Mesenchymal stem cell (in vitro differentiated cells and primary cell): ENCODE results near the gene IZUMO4.
"Not testable (repeated sequence)": the region's sequence is repeated elsewhere in the genome, so short reads cannot be mapped to it uniquely, and the experiment has no call there.

ENCODE experiments used
- DNase-seq: peaks from one replicate; pipeline ENCODE4 v3.0.0-alpha.2; 2013
- H2AFZ ChIP-seq: one replicate; pipeline ENCODE4 v1.6.1; 2013; ENCODE audit warnings: low read depth, mild to moderate bottlenecking, control low read depth, inconsistent platforms, low read length, moderate library complexity
- H2AK5ac ChIP-seq: 2 replicates; pipeline ENCODE4 v1.6.1; 2013; ENCODE audit warnings: low read length, moderate library complexity, mild to moderate bottlenecking, inconsistent platforms; ENCODE audit not compliant: severe bottlenecking
- H2BK120ac ChIP-seq: one replicate; pipeline ENCODE4 v1.6.1; 2013; ENCODE audit warnings: low read depth, mild to moderate bottlenecking, inconsistent platforms, low read length, moderate library complexity
- H2BK12ac ChIP-seq, 2 experiments: one replicate each; pipeline ENCODE4 v1.6.1; 2013; ENCODE audit warnings: inconsistent platforms in 2 of 2, low read length in 2 of 2, mild to moderate bottlenecking in 2 of 2, moderate library complexity in 2 of 2, control low read depth in 1 of 2
- H2BK15ac ChIP-seq: one replicate; pipeline ENCODE4 v1.6.1; 2013; ENCODE audit warnings: mild to moderate bottlenecking, low read depth, inconsistent platforms; ENCODE audit not compliant: poor library complexity, severe bottlenecking
- H2BK5ac ChIP-seq: 2 replicates; pipeline ENCODE4 v1.6.1; 2013; ENCODE audit warnings: low read depth, mild to moderate bottlenecking, low read length, control low read depth, inconsistent platforms; ENCODE audit not compliant: poor library complexity, severe bottlenecking
- H3K14ac ChIP-seq, 2 experiments: one replicate each; pipeline ENCODE4 v1.6.1; 2013; ENCODE audit warnings: inconsistent platforms in 2 of 2, low read length in 2 of 2, control low read depth in 1 of 2, mild to moderate bottlenecking in 1 of 2, moderate library complexity in 1 of 2
- H3K18ac ChIP-seq, 2 experiments: one replicate each; pipeline ENCODE4 v1.6.1; 2013; ENCODE audit warnings: inconsistent platforms in 2 of 2, low read length in 2 of 2, control low read depth in 1 of 2, low read depth in 1 of 2, mild to moderate bottlenecking in 1 of 2
- H3K23ac ChIP-seq, 2 experiments: one replicate each; pipeline ENCODE4 v1.6.1; 2013; ENCODE audit warnings: inconsistent platforms in 2 of 2, low read length in 2 of 2, mild to moderate bottlenecking in 2 of 2, moderate library complexity in 2 of 2, control low read depth in 1 of 2
- H3K27ac ChIP-seq: 2 replicates; pipeline ENCODE4 v1.5.1; 2013; ENCODE audit warnings: mild to moderate bottlenecking, moderate library complexity, low read length, control low read depth, inconsistent platforms; ENCODE audit not compliant: poor library complexity, severe bottlenecking
- H3K27me3 ChIP-seq, 2 experiments: 2 replicates each; pipeline versions ENCODE4 v1.6.1 to v1.7.0; 2013; ENCODE audit warnings: low read length in 2 of 2, mild to moderate bottlenecking in 2 of 2, moderate library complexity in 2 of 2, control low read depth in 1 of 2, inconsistent platforms in 1 of 2; ENCODE audit not compliant: control insufficient read depth in 1 of 2, insufficient read depth in 1 of 2
- H3K36me3 ChIP-seq, 2 experiments: 2 replicates each; pipeline versions ENCODE4 v1.6.1 to v1.7.0; 2013; ENCODE audit warnings: low read length in 2 of 2, control low read depth in 1 of 2, inconsistent platforms in 1 of 2, low read depth in 1 of 2, mild to moderate bottlenecking in 1 of 2; ENCODE audit not compliant: insufficient read depth in 2 of 2, control insufficient read depth in 1 of 2
- H3K4ac ChIP-seq, 2 experiments: one replicate each; pipeline ENCODE4 v1.6.1; 2013; ENCODE audit warnings: inconsistent platforms in 2 of 2, low read length in 2 of 2, mild to moderate bottlenecking in 2 of 2, moderate library complexity in 2 of 2, control low read depth in 1 of 2, low read depth in 1 of 2
- H3K4me1 ChIP-seq: 2 replicates; pipeline ENCODE4 v1.6.1; 2013; ENCODE audit warnings: low read depth, low read length, control low read depth; ENCODE audit not compliant: control insufficient read depth, insufficient read depth
- H3K4me2 ChIP-seq: 2 replicates; pipeline ENCODE4 v1.6.1; 2013; ENCODE audit warnings: low read length, mild to moderate bottlenecking, inconsistent platforms; ENCODE audit not compliant: poor library complexity, severe bottlenecking
- H3K4me3 ChIP-seq, 2 experiments: 2 replicates each; pipeline versions ENCODE4 v1.5.1 to v1.7.0; 2013; ENCODE audit warnings: low read length in 2 of 2, mild to moderate bottlenecking in 2 of 2, control low read depth in 1 of 2, low read depth in 1 of 2; ENCODE audit not compliant: insufficient read depth in 1 of 2
- H3K79me1 ChIP-seq: replicated peaks from 2 replicates; pipeline ENCODE4 v1.6.1; 2013; ENCODE audit warnings: mild to moderate bottlenecking, control low read depth, low read length, inconsistent platforms; ENCODE audit not compliant: poor library complexity, severe bottlenecking
- H3K9ac ChIP-seq: 2 replicates; pipeline ENCODE4 v1.7.0; 2013; ENCODE audit warnings: mild to moderate bottlenecking, low read length, moderate library complexity
- H3K9me3 ChIP-seq: 2 replicates; pipeline ENCODE4 v1.7.0; 2013; ENCODE audit warnings: mild to moderate bottlenecking, low read length; ENCODE audit not compliant: control insufficient read depth
- H4K8ac ChIP-seq: one replicate; pipeline ENCODE4 v1.6.1; 2013; ENCODE audit warnings: inconsistent platforms, mild to moderate bottlenecking, low read length, moderate library complexity
- H4K91ac ChIP-seq: one replicate; pipeline ENCODE4 v1.6.1; 2013; ENCODE audit warnings: mild to moderate bottlenecking, low read length, inconsistent platforms
- WGBS: methylation state at CpG from one replicate; pipeline ENCODE4 v1.1.7; 2013; ENCODE audit warnings: mixed read lengths; 5-methylcytosine and 5-hydroxymethylcytosine counted together

The IZUMO4 gene

DNA sequence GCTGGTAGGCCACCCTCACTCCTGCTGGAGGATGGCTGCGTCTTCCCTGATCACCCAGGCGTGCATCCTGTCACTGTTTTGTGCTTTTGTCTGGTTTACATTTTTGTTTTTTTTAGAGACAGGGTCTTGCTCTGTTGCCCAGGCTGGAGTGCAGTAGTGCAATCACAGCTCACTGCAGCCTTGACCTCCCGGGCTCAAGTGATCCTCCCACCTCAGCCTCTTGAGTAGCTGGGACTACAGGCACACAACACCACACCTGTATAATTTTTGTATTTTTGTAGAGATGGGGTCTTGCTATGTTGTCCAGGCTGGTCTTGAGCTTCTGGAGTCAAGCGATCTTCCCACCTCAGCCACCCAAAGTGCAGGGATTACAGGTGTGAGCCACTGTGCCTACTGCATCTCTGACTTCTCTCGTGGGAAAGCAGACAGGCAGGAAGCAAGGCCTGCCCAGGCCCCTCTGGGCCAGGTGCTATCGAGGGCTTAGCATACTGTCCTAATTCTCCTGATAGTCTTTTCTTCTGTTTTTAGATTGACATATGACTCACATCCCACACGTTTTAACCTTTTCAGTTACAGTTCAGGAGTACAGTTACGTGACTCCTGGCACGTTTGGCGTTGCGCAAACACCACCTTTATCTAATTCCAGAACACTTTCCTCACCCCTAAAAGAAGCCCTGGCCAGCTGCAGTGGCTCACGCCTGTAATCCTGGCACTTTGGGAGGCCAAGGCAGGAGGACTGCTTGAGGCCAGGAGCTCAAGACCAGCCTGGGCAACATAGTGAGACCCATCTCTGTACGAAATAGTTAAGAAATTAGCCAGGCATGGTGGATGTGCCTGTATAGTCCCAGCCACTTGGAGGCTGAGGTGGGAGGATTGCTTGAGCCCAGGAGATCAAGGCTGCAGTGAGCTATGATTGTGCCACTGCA is 9.8 kb upstream of the IZUMO4 start:
- peak overlapping the region; percentile 61 for H2AK5ac ChIP-seq
- WGBS = 81% methylated on average over 12 of the region's 13 CpGs

DNA sequence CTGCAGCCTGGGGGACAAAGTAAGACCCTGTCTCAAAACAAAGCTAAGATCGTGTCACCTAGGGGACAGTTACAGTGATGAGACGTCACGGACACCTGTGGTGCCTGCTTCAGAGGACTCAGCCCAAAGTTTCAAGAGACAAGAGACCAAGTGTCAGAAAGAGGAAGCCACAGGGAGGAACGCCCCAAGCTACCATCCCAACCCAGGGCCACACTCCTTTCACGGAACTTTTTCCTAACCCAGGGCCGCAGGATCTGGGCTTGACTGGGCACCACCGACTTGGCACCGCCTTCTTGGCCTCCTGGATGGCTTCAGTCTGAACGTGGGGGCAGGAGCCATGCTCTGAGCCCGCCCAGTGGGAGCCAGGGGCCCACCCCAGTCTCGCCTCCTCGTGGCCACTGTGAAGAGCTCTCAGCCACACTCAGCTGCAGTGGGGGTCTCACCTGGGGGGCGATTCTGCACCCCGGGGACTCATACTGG is 9.1 kb upstream of the IZUMO4 start:
- Histone ChIP-seq H3K18ac (no peak overlapping the region), H2BK12ac (no peak overlapping the region), H3K27me3 (no peaks in the 10 kb centered on the region), H4K8ac (no peak overlapping the region), H2BK5ac (no peak overlapping the region), H3K4me3 (no peak overlapping the region), H3K4me1 (peaks cover 47% of the 10 kb centered on the region), H2AFZ (no peak overlapping the region), H3K27ac (no peak overlapping the region), H2BK15ac (no peak overlapping the region), H3K9me3 (no peaks in the 10 kb centered on the region), H3K36me3 (peaks cover 20 to 31% of the 10 kb centered on the region in 2 experiments), H3K9ac (no peak overlapping the region), H2AK5ac (no peak overlapping the region), H3K79me1 (peaks cover 19% of the 10 kb centered on the region), H3K14ac (no peak overlapping the region), H3K4ac (no peak overlapping the region), H3K23ac (no peak overlapping the region), H2BK120ac (no peak overlapping the region), H4K91ac (no peak overlapping the region), H3K4me2 (no peak overlapping the region)
- DNase-seq = no peak
- WGBS = 96% methylated on average over 14 of the region's 14 CpGs

More for the DNA sequence above, 9.8 kb upstream of the IZUMO4 start:
- H3K27me3 ChIP-seq, H3K4me2 ChIP-seq, H3K23ac ChIP-seq, H2AFZ ChIP-seq, H2BK120ac ChIP-seq, H2BK5ac ChIP-seq, H3K9me3 ChIP-seq, H3K4ac ChIP-seq, H3K9ac ChIP-seq, H2BK15ac ChIP-seq, H3K4me3 ChIP-seq: not testable (repeated sequence)
- H3K36me3 ChIP-seq = peaks cover 26 to 32% of the 10 kb centered on the region in 2 experiments
- peak overlapping the region; percentile 60 for H4K8ac ChIP-seq
- H4K91ac ChIP-seq = peak overlapping the region; percentile 47
- peak overlapping the region in 1 of 2 experiments; percentile 49 for H3K18ac ChIP-seq
- peak overlapping the region in 1 of 2 experiments; percentile 62 for H3K14ac ChIP-seq
- DNase-seq = peak; percentile 45
- peak overlapping the region; percentile 33 for H3K27ac ChIP-seq
- H2BK12ac ChIP-seq = peak overlapping the region in 1 of 2 experiments; percentile 64
- peaks cover 48% of the 10 kb centered on the region for H3K4me1 ChIP-seq
- peaks cover 23% of the 10 kb centered on the region for H3K79me1 ChIP-seq

DNA sequence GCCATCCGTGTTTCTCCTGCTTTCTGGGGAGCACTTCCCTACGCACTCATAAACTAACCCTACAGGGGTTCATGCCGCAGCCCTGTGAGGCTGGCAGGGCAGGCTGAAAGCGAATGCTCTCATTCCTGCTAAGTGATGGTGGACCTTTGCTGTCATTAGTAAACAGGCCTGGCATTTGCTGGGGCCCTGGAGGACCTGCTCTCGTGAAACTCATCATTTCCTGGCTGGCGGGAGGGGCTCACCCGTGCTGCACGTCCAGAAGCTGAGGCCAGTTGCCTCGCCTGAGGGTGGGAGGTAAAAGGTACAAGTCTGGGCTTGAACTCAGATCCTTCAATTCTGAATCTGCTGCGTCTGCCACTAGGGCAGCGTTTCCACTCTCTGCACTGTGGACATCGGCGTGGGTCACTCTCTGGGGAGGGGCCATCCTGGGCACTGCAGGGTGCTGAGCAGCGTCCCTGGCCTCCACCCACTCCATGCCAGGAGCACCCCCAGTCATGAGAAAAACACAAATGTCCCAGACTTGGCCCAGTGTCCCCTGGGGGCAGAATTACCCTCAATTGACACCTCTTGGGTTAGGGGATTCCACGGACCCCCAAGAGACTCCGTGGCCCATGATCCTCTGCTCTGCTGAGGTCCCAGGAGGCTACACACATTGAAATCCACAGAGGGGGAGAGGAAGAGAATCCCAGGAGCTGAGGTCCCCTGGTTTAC is 7.6 kb upstream of the IZUMO4 start:
- Histone ChIP-seq H3K18ac (peak overlapping the region; percentile 87 to 89), H3K4me1 (peaks cover 45% of the 10 kb centered on the region), H3K9me3 (no peaks in the 10 kb centered on the region), H2AK5ac (peak overlapping the region; percentile 69), H3K27me3 (no peaks in the 10 kb centered on the region), H2AFZ (no peak overlapping the region), H2BK12ac (peak overlapping the region; percentile 41 to 76), H3K4me2 (no peak overlapping the region), H2BK120ac (no peak overlapping the region), H3K4ac (peak overlapping the region; percentile 13 to 83), H3K9ac (peak overlapping the region; percentile 49), H2BK15ac (no peak overlapping the region), H3K27ac (peak overlapping the region; percentile 66), H3K36me3 (peaks cover 16 to 18% of the 10 kb centered on the region in 2 experiments), H4K8ac (peak overlapping the region; percentile 89), H3K79me1 (peaks cover 12% of the 10 kb centered on the region), H3K23ac (peak overlapping the region in 1 of 2 experiments; percentile 63), H4K91ac (peak overlapping the region; percentile 95), H2BK5ac (peak overlapping the region; percentile 76), H3K14ac (no peak overlapping the region), H3K4me3 (no peak overlapping the region)
- peak; percentile 77 for DNase-seq
- 55% methylated on average over 16 of the region's 16 CpGs for WGBS

DNA sequence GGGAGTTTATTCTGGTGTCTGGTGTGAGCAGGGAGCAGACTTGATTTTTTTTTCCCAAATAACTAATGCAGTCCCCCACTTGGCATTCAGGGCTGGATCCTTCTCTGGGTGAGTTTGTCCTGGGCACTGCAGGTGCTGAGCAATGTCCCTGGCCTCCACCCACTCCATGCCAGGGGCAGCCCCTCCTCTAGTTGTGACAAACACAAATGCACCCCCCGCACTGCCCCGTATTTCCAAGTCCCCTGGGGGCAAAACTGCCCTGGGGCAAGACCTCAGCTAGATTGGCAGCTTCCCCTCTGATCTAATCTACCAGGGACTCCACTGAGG is 7.0 kb upstream of the IZUMO4 start:
- Histone ChIP-seq H3K4me3 (peak overlapping the region in 1 of 2 experiments; percentile 56), H4K91ac (peak overlapping the region; percentile 95), H3K27ac (peak overlapping the region; percentile 66), H3K36me3 (peaks cover 15 to 17% of the 10 kb centered on the region in 2 experiments), H4K8ac (peak overlapping the region; percentile 89), H3K9me3 (no peaks in the 10 kb centered on the region), H2BK120ac (peak overlapping the region; percentile 9), H3K14ac (no peak overlapping the region), H3K9ac (peak overlapping the region; percentile 49), H3K27me3 (no peaks in the 10 kb centered on the region), H3K4me2 (peak overlapping the region; percentile 28), H3K23ac (no peak overlapping the region), H3K18ac (peak overlapping the region; percentile 72 to 89), H3K4me1 (peaks cover 50% of the 10 kb centered on the region), H2AK5ac (peak overlapping the region; percentile 87), H2AFZ (no peak overlapping the region), H2BK12ac (peak overlapping the region; percentile 4 to 76), H2BK15ac (no peak overlapping the region), H3K4ac (peak overlapping the region; percentile 13 to 83), H2BK5ac (no peak overlapping the region), H3K79me1 (peaks cover 12% of the 10 kb centered on the region)
- DNase-seq = no peak
- 57% methylated on average over 2 of the region's 2 CpGs for WGBS
